PC-3 (cell line): ENCODE measurements around the gene ANKRD60. TPM values are rescaled to one million over a fixed set of nuclear protein-coding genes. Genes with fewer than 3 reads are reported as not detected.

Source experiments
- ATAC-seq: fragments of 200-7000 bp; cut with Tn5 transposase; 2 replicates; pipeline ENCODE4 v1.9.1; 2020; ENCODE audit warnings: mild to moderate bottlenecking, moderate library complexity
- BruUV-seq: library from RNA; stranded (reverse); fragments of 400-500 nt; replicated peaks from 2 replicates; lab custom pipeline; 2021; lab: Mats Ljungman, UMichigan
- CTCF ChIA-PET: fragments of 300-600 bp; sonication (Branson Sonifier 250); formaldehyde crosslinking; loops from one replicate; lab custom pipeline; 2022; ENCODE audit warnings: antibody characterized with exemption; lab: Charles Lee
- POLR2A ChIA-PET: fragments of 300-600 bp; sonication (Branson Sonifier 250); formaldehyde crosslinking; loops from one replicate; lab custom pipeline; 2022; ENCODE audit warnings: antibody characterized with exemption; ENCODE audit not compliant: unreplicated experiment; lab: Charles Lee
- DNase-seq: peaks from one replicate; pipeline ENCODE4 v3.0.0-alpha.2; 2015
- H2AFZ ChIP-seq: fragments of 300-600 bp; sonication (generic); 2 replicates; pipeline ENCODE4 v1.6.0; 2016; ENCODE audit warnings: antibody characterized with exemption, low read length
- H3F3A ChIP-seq: fragments of 300-600 bp; sonication (generic); one replicate; pipeline ENCODE4 v1.6.0; 2017; ENCODE audit warnings: antibody characterized with exemption, low read length, control low read depth, mild to moderate bottlenecking; ENCODE audit not compliant: unreplicated experiment
- H3K27ac ChIP-seq: fragments of 300-600 bp; sonication (generic); 2 replicates; pipeline ENCODE4 v1.5.1; 2016; ENCODE audit warnings: mild to moderate bottlenecking, low read length
- H3K27me3 ChIP-seq: fragments of 300-600 bp; sonication (generic); 2 replicates; pipeline ENCODE4 v1.6.1; 2016; ENCODE audit warnings: low read length, mixed read lengths
- H3K36me3 ChIP-seq: fragments of 300-600 bp; sonication (generic); 2 replicates; pipeline ENCODE4 v1.6.1; 2016; ENCODE audit warnings: low read depth, mixed run types, low read length, mixed read lengths
- H3K4me1 ChIP-seq: fragments of 300-600 bp; sonication (generic); 2 replicates; pipeline ENCODE4 v1.5.1; 2016; ENCODE audit warnings: low read length; ENCODE audit not compliant: insufficient read depth
- H3K4me2 ChIP-seq: fragments of 300-600 bp; sonication (generic); 2 replicates; pipeline ENCODE4 v1.6.0; 2016; ENCODE audit warnings: low read length
- H3K4me3 ChIP-seq: fragments of 300-600 bp; sonication (generic); 2 replicates; pipeline ENCODE4 v1.5.1; 2016; ENCODE audit warnings: mild to moderate bottlenecking, low read length, mixed read lengths
- H3K79me2 ChIP-seq: fragments of 300-600 bp; sonication (generic); 2 replicates; pipeline ENCODE4 v1.6.1; 2017; ENCODE audit warnings: low read length, mixed read lengths
- H3K9ac ChIP-seq: fragments of 300-600 bp; sonication (generic); 2 replicates; pipeline ENCODE4 v1.6.0; 2016; ENCODE audit warnings: mild to moderate bottlenecking, low read length
- H3K9me2 ChIP-seq: fragments of 300-600 bp; sonication (generic); replicated peaks from 2 replicates; pipeline ENCODE4 v1.6.1; 2016; ENCODE audit warnings: mixed run types, low read length, mixed read lengths
- H3K9me3 ChIP-seq: fragments of 300-600 bp; sonication (generic); 2 replicates; pipeline ENCODE4 v1.6.1; 2016; ENCODE audit warnings: low read length, mixed read lengths
- H4K20me1 ChIP-seq: fragments of 300-600 bp; sonication (generic); 2 replicates; pipeline ENCODE4 v1.6.1; 2016; ENCODE audit warnings: low read length, mixed read lengths
- CTCF ChIP-seq: fragments of 300-600 bp; sonication (generic); conservative IDR thresholded peaks from 2 replicates; pipeline ENCODE4 v1.5.1; 2017; ENCODE audit warnings: antibody characterized with exemption, low read depth, mild to moderate bottlenecking, low read length
- EZH2 ChIP-seq: fragments of 300-600 bp; sonication (generic); IDR thresholded peaks from one replicate; pipeline ENCODE4 v1.6.1; 2017; ENCODE audit warnings: antibody characterized with exemption, mild to moderate bottlenecking, low read length; ENCODE audit not compliant: unreplicated experiment
- EZH2phosphoT487 ChIP-seq: fragments of 300-600 bp; sonication (generic); IDR thresholded peaks from 2 replicates; pipeline ENCODE4 v1.6.1; 2018; ENCODE audit warnings: mild to moderate bottlenecking, antibody characterized with exemption, low read length, borderline replicate concordance
- intact Hi-C: fragments of 100-400 bp; cut with micrococcal nuclease; formaldehyde crosslinking; loops from 2 replicates; pipeline ENCODE4 v1.9.0; 2023
- total RNA-seq: library from RNA; depleted of rRNA; stranded (reverse); fragments of >200 nt; gene quantifications from 2 replicates; pipeline ENCODE4 v1.2.3, GENCODE V29; 2014

The ANKRD60 gene
- total RNA-seq, 1 experiment from 2014 or later = not detected

GRCh38 chr20:58244517-58245030 lies 16.1 kb upstream of the ANKRD60 start:
- H3K9ac ChIP-seq = no peak overlapping the region
- H4K20me1 ChIP-seq = no peaks in the 10 kb centered on the region
- intact Hi-C loops = no loop called here
- H3K9me2 ChIP-seq = no peaks in the 10 kb centered on the region
- H3K4me1 ChIP-seq = peaks cover 4% of the 10 kb centered on the region; the same call in 1 of the 2 replicates
- no peak overlapping the region for H3K4me3 ChIP-seq
- no peak for TF ChIP-seq EZH2phosphoT487
- no peak for TF ChIP-seq CTCF
- TF ChIP-seq EZH2 = no peak
- DNase-seq (no peak), ATAC-seq (no peak)
- POLR2A ChIA-PET = interaction anchor here (0.6 kb wide), 1 partner anchor 306 kb away, joined by 8 read pairs; no protein-coding TSS in a partner anchor
- no peaks in the 10 kb centered on the region for H3K79me2 ChIP-seq
- no TSS peak for BruUV-seq
- H3K36me3 ChIP-seq = peaks cover 3% of the 10 kb centered on the region; the same call in 1 of the 2 replicates
- H2AFZ ChIP-seq = no peak overlapping the region
- no peak overlapping the region for H3K4me2 ChIP-seq
- CTCF ChIA-PET = no interaction called here
- H3K27ac ChIP-seq = no peak overlapping the region
- H3F3A ChIP-seq = no peaks in the 10 kb centered on the region
- H3K27me3 ChIP-seq = no peaks in the 10 kb centered on the region
- no peaks in the 10 kb centered on the region for H3K9me3 ChIP-seq

DNA sequence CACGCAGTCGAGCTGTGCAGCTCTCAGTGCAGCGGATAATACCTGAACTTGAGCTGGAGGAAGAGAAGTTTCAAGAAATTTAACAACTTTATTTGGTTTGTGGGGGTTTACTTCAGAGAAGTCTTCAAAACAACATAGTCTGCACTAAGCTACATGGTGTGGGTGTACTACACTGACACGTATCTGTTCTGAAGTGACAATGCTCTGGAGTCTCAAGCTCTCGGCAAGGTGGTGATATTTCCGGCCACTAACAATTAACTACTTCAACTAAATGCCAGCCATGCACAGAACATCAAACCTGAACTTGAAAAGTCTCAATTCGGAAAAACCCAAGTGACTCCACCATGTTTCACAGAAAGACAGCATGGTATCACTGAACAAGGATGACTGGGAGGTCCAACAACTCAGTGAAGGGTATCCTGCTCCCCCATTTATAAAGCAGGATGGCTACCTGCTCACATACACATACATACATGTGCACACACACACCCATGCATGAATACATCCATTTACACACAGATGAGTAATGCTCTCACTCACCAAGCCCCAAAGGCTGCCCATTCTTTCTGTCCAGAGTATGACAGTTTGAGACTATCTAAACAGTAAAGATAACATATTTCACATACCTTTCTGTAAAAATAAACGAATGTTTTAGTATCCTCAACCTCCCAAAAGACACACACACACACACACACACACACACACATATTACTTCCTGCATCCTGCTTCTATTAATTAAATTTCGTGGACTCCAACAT lies 15.4 kb upstream of the ANKRD60 start:
- Histone ChIP-seq H3K4me3 (no peak overlapping the region), H2AFZ (no peak overlapping the region), H3K79me2 (no peaks in the 10 kb centered on the region), H3K27me3 (no peaks in the 10 kb centered on the region), H3K27ac (no peak overlapping the region), H3K4me2 (no peak overlapping the region), H3K36me3 (peaks cover 3% of the 10 kb centered on the region; the same call in 1 of the 2 replicates), H3K9me3 (no peaks in the 10 kb centered on the region), H3K9ac (no peak overlapping the region), H3K9me2 (no peaks in the 10 kb centered on the region), H3F3A (no peaks in the 10 kb centered on the region), H4K20me1 (no peaks in the 10 kb centered on the region), H3K4me1 (no peaks in the 10 kb centered on the region)
- intact Hi-C loops = no loop called here
- no peak for DNase-seq
- TF ChIP-seq EZH2phosphoT487 = no peak
- no peak for TF ChIP-seq EZH2
- no peak for TF ChIP-seq CTCF
- BruUV-seq = no TSS peak
- no peak; the same call in 1 of the 2 replicates for ATAC-seq
- CTCF ChIA-PET = no interaction called here
- POLR2A ChIA-PET = interaction anchor here (0.6 kb wide), 1 partner anchor 305 kb away, joined by 8 read pairs; no protein-coding TSS in a partner anchor

DNA sequence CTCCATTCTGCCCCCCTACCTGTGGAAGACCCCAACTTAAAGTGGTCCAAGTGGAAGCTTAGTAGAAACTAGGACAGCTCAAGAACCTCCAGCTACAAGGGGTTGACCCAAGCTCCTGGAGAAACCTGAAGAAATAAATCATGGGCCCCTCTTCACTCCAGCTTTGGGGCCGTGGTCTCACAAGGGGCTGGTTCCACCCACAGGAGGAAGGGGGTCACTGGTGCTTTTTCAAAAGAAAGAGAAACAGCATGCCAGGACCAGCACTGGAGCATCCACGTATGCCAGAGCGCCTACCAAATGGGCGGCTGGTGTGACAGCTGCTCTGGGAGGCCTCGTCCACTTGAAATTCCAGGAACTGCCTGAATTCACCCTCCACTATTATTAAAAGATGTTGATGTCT lies 14.4 kb upstream of the ANKRD60 start:
- H4K20me1 ChIP-seq = no peaks in the 10 kb centered on the region
- H3K27me3 ChIP-seq = no peaks in the 10 kb centered on the region
- no peak overlapping the region for H3K9ac ChIP-seq
- no peak for DNase-seq
- no peak for ATAC-seq
- no peak overlapping the region for H2AFZ ChIP-seq
- no peaks in the 10 kb centered on the region for H3F3A ChIP-seq
- intact Hi-C loops = no loop called here
- TF ChIP-seq EZH2phosphoT487 (no peak), EZH2 (no peak), CTCF (no peak)
- H3K9me3 ChIP-seq = no peaks in the 10 kb centered on the region
- no peaks in the 10 kb centered on the region for H3K79me2 ChIP-seq
- H3K4me2 ChIP-seq = no peak overlapping the region
- H3K9me2 ChIP-seq = no peaks in the 10 kb centered on the region
- POLR2A ChIA-PET = no interaction called here
- H3K4me1 ChIP-seq = peaks cover 7% of the 10 kb centered on the region
- CTCF ChIA-PET = no interaction called here
- H3K27ac ChIP-seq = no peak overlapping the region
- H3K36me3 ChIP-seq = peaks cover 3% of the 10 kb centered on the region; the same call in 1 of the 2 replicates
- BruUV-seq = no TSS peak
- H3K4me3 ChIP-seq = no peak overlapping the region
